Activated naive CD4-positive, alpha-beta T cell treated with anti-CD3 and anti-CD28 coated beads for 36 hours (primary cell): ENCODE results near the gene FAM156A. TPM values are rescaled to one million over a fixed set of nuclear protein-coding genes. Genes with fewer than 3 reads are reported as not detected.
"Not testable (repeated sequence)": the region's sequence is repeated elsewhere in the genome, so short reads cannot be mapped to it uniquely, and the experiment has no call there.

Experiments used
- CTCF ChIA-PET: fragments of 350-600 bp; sonication (Branson Sonifier 250); formaldehyde crosslinking; loops from one replicate; lab custom pipeline; 2021; ENCODE audit warnings: antibody characterized with exemption; lab: Charles Lee
- DNase-seq: peaks from one replicate; pipeline ENCODE4 v3.0.0-alpha.2; 2020
- H3K27ac Mint-ChIP-seq: one replicate; pipeline ENCODE4 v1.8.0; 2021; ENCODE audit warnings: mild to moderate bottlenecking, mixed read lengths
- H3K27me3 Mint-ChIP-seq: one replicate; pipeline ENCODE4 v1.8.0; 2021; ENCODE audit warnings: low read depth, mixed read lengths
- H3K36me3 Mint-ChIP-seq: one replicate; pipeline ENCODE4 v1.8.0; 2021; ENCODE audit warnings: low read depth, mixed read lengths
- H3K4me1 Mint-ChIP-seq: one replicate; pipeline ENCODE4 v1.8.0; 2021; ENCODE audit warnings: low read depth, mixed read lengths
- H3K4me3 Mint-ChIP-seq: one replicate; pipeline ENCODE4 v1.8.0; 2021; ENCODE audit warnings: mild to moderate bottlenecking, moderate library complexity, mixed read lengths
- H3K9me3 Mint-ChIP-seq: one replicate; pipeline ENCODE4 v1.8.0; 2021; ENCODE audit warnings: mixed read lengths
- intact Hi-C: fragments of 100-400 bp; cut with micrococcal nuclease; formaldehyde crosslinking; loops from one replicate; pipeline ENCODE4 v1.15.1; 2023
- total RNA-seq, 2 experiments: library from RNA; stranded (reverse); gene quantifications; one replicate each; pipeline ENCODE4 v1.2.3, GENCODE V29; 2021

Gene FAM156A
- total RNA-seq: 10 to 100 TPM; 17.9 to 19.7 TPM

- H3K27ac Mint-ChIP-seq, DNase-seq, H3K9me3 Mint-ChIP-seq, H3K4me3 Mint-ChIP-seq, H3K4me1 Mint-ChIP-seq, intact Hi-C loops, CTCF ChIA-PET, H3K36me3 Mint-ChIP-seq, H3K27me3 Mint-ChIP-seq: not testable (repeated sequence)
Observed at GRCh38 chrX:52958113-52958959, at the start of gene FAM156A. Gene FAM156A (minus strand): TSS chrX:52958518. CDS start chrX:52948588, 9,930 bp downstream.

- CTCF ChIA-PET: interaction anchor here (1.5 kb wide), 1 partner anchor 9 kb away, joined by 5 read pairs; no protein-coding TSS in a partner anchor
- H3K27me3 Mint-ChIP-seq: no peaks in the 10 kb centered on the region
- no peak for DNase-seq
Observed at GRCh38 chrX:53005327-53005726, 47.0 kb upstream of the FAM156A start.

GRCh38 chrX:53004811-53005210 lies 46.5 kb upstream of the FAM156A start:
- no peak overlapping the region for H3K27ac Mint-ChIP-seq
- peaks cover 10% of the 10 kb centered on the region for H3K4me1 Mint-ChIP-seq
- no peak for DNase-seq
- CTCF ChIA-PET: interaction anchor here (1.5 kb wide), 1 partner anchor 8 kb away, joined by 5 read pairs; no protein-coding TSS in a partner anchor
- no peaks in the 10 kb centered on the region for H3K36me3 Mint-ChIP-seq
- no peaks in the 10 kb centered on the region for H3K27me3 Mint-ChIP-seq
- H3K9me3 Mint-ChIP-seq: no peaks in the 10 kb centered on the region
- no peak overlapping the region for H3K4me3 Mint-ChIP-seq
- intact Hi-C loops: no loop called here

More at GRCh38 chrX:53005327-53005726, 47.0 kb upstream of the FAM156A start:
- Mint-ChIP-seq H3K4me1 (peaks cover 10% of the 10 kb centered on the region), H3K36me3 (no peaks in the 10 kb centered on the region), H3K9me3 (no peaks in the 10 kb centered on the region), H3K4me3 (no peak overlapping the region), H3K27ac (no peak overlapping the region)
- intact Hi-C loops: no loop called here

GRCh38 chrX:53004038-53004437 lies 45.7 kb upstream of the FAM156A start:
- no peak for DNase-seq
- peaks cover 10% of the 10 kb centered on the region for H3K4me1 Mint-ChIP-seq
- intact Hi-C loops: no loop called here
- H3K27me3 Mint-ChIP-seq: no peaks in the 10 kb centered on the region
- no peak overlapping the region for H3K4me3 Mint-ChIP-seq
- CTCF ChIA-PET: no interaction called here
- no peak overlapping the region for H3K27ac Mint-ChIP-seq
- H3K36me3 Mint-ChIP-seq: no peaks in the 10 kb centered on the region
- no peaks in the 10 kb centered on the region for H3K9me3 Mint-ChIP-seq

GRCh38 chrX:53003111-53003510 lies 44.8 kb upstream of the FAM156A start:
- Mint-ChIP-seq H3K27ac (no peak overlapping the region), H3K4me3 (no peak overlapping the region), H3K27me3 (no peaks in the 10 kb centered on the region), H3K36me3 (no peaks in the 10 kb centered on the region), H3K9me3 (no peaks in the 10 kb centered on the region), H3K4me1 (peaks cover 10% of the 10 kb centered on the region)
- DNase-seq: no peak
- intact Hi-C loops: no loop called here
- CTCF ChIA-PET: no interaction called here

- no peaks in the 10 kb centered on the region for H3K27me3 Mint-ChIP-seq
- no peaks in the 10 kb centered on the region for H3K36me3 Mint-ChIP-seq
- no peaks in the 10 kb centered on the region for H3K9me3 Mint-ChIP-seq
- peaks cover 10% of the 10 kb centered on the region for H3K4me1 Mint-ChIP-seq
- H3K4me3 Mint-ChIP-seq: no peak overlapping the region
- DNase-seq: no peak
- CTCF ChIA-PET: interaction anchor here (2.6 kb wide), 1 partner anchor 13 kb away, joined by 12 read pairs; no protein-coding TSS in a partner anchor
- no peak overlapping the region for H3K27ac Mint-ChIP-seq
- intact Hi-C loops: no loop called here
Observed at GRCh38 chrX:53001958-53002357, 43.6 kb upstream of the FAM156A start.

- H3K4me1 Mint-ChIP-seq: peaks cover 14% of the 10 kb centered on the region
- peak overlapping the region; percentile 52 for H3K4me3 Mint-ChIP-seq
- H3K27me3 Mint-ChIP-seq: no peaks in the 10 kb centered on the region
- intact Hi-C loops: no loop called here
- CTCF ChIA-PET: interaction anchor here (2.6 kb wide), 1 partner anchor 11 kb away, joined by 12 read pairs; no protein-coding TSS in a partner anchor
- H3K36me3 Mint-ChIP-seq: no peaks in the 10 kb centered on the region
- DNase-seq: peak; percentile 24
- H3K27ac Mint-ChIP-seq: no peak overlapping the region
- H3K9me3 Mint-ChIP-seq: no peaks in the 10 kb centered on the region
Observed at GRCh38 chrX:53000447-53001135, 42.3 kb upstream of the FAM156A start.

- Mint-ChIP-seq H3K4me3 (peak overlapping the region; percentile 96), H3K27me3 (no peaks in the 10 kb centered on the region), H3K9me3 (no peaks in the 10 kb centered on the region), H3K36me3 (no peaks in the 10 kb centered on the region), H3K27ac (peak overlapping the region; percentile 100), H3K4me1 (peaks cover 18% of the 10 kb centered on the region)
- intact Hi-C loops: loop anchor here (1.0 to 5.0 kb wide), 2 partner anchors 98 to 426 kb away; partner anchors contain the start of genes KANTR, RIBC1 and SMC1A
- no peak for DNase-seq
- CTCF ChIA-PET: interaction anchor here (0.6 to 1.2 kb wide), 4 partner anchors 15 to 183 kb away, joined by 3 read pairs; no protein-coding TSS in a partner anchor
Observed at GRCh38 chrX:52995987-52996331, 37.6 kb upstream of the FAM156A start.

GRCh38 chrX:52995135-52995986 lies 37.0 kb upstream of the FAM156A start:
- DNase-seq: peak; percentile 95
- H3K4me3 Mint-ChIP-seq: peak overlapping the region; percentile 96
- no peaks in the 10 kb centered on the region for H3K9me3 Mint-ChIP-seq
- intact Hi-C loops: loop anchor here (1.0 to 5.0 kb wide), 2 partner anchors 99 to 427 kb away; partner anchors contain the start of genes KANTR, RIBC1 and SMC1A
- CTCF ChIA-PET: interaction anchor here (0.7 to 1.2 kb wide), 4 partner anchors 14 to 149 kb away, joined by 3 read pairs; no protein-coding TSS in a partner anchor
- no peaks in the 10 kb centered on the region for H3K27me3 Mint-ChIP-seq
- peaks cover 20% of the 10 kb centered on the region for H3K4me1 Mint-ChIP-seq
- H3K27ac Mint-ChIP-seq: peak overlapping the region; percentile 100
- no peaks in the 10 kb centered on the region for H3K36me3 Mint-ChIP-seq

- Mint-ChIP-seq H3K36me3 (no peaks in the 10 kb centered on the region), H3K4me1 (peaks cover 23% of the 10 kb centered on the region), H3K4me3 (no peak overlapping the region), H3K27ac (no peak overlapping the region), H3K27me3 (no peaks in the 10 kb centered on the region), H3K9me3 (no peaks in the 10 kb centered on the region)
- no peak for DNase-seq
- CTCF ChIA-PET: interaction anchor here (1.5 kb wide), 1 partner anchor 56 kb away, joined by 3 read pairs; no protein-coding TSS in a partner anchor
- intact Hi-C loops: loop anchor here (2.0 kb wide), 1 partner anchor 416 kb away; no protein-coding TSS in a partner anchor
Observed at GRCh38 chrX:52990848-52991247, 32.5 kb upstream of the FAM156A start.

GRCh38 chrX:52990011-52990631 lies 31.8 kb upstream of the FAM156A start:
- not testable (repeated sequence) for H3K9me3 Mint-ChIP-seq

More at GRCh38 chrX:52990011-52990631, 31.8 kb upstream of the FAM156A start:
- H3K36me3 Mint-ChIP-seq, H3K27me3 Mint-ChIP-seq, H3K4me3 Mint-ChIP-seq: not testable (repeated sequence)
- peaks cover 23% of the 10 kb centered on the region for H3K4me1 Mint-ChIP-seq
- peak overlapping the region; percentile 78 for H3K27ac Mint-ChIP-seq
- intact Hi-C loops: loop anchor here (2.0 kb wide), 1 partner anchor 415 kb away; no protein-coding TSS in a partner anchor
- peak; percentile 79 for DNase-seq
- CTCF ChIA-PET: interaction anchor here (0.7 to 2.5 kb wide), 5 partner anchors 11 to 100 kb away, joined by 3 to 12 read pairs (median 3); no protein-coding TSS in a partner anchor
